HFFc6 (cell line): ENCODE data around the gene PPP1R3F. TPM values are rescaled to one million over a fixed set of nuclear protein-coding genes. Genes with fewer than 3 reads are reported as not detected.
"Not testable (repeated sequence)": the region's sequence is repeated elsewhere in the genome, so short reads cannot be mapped to it uniquely, and the experiment has no call there.

Experiments
- DNase-seq: peaks from one replicate; pipeline ENCODE4 v3.0.0-alpha.2; 2018
- H3K27ac Mint-ChIP-seq: 2 replicates; pipeline ENCODE4 v1.8.0; 2020; ENCODE audit warnings: mild to moderate bottlenecking, mixed read lengths
- H3K27me3 Mint-ChIP-seq: 2 replicates; pipeline ENCODE4 v1.8.0; 2021; ENCODE audit warnings: mild to moderate bottlenecking, moderate library complexity, mixed read lengths; ENCODE audit not compliant: insufficient read depth
- H3K36me3 Mint-ChIP-seq: 2 replicates; pipeline ENCODE4 v1.8.0; 2021; ENCODE audit warnings: low read depth, mixed read lengths
- H3K4me1 Mint-ChIP-seq: 2 replicates; pipeline ENCODE4 v1.8.0; 2020; ENCODE audit warnings: low read depth, mixed read lengths
- H3K4me3 Mint-ChIP-seq: 2 replicates; pipeline ENCODE4 v1.8.0; 2020; ENCODE audit warnings: mild to moderate bottlenecking, moderate library complexity, mixed read lengths
- H3K9me3 Mint-ChIP-seq: 2 replicates; pipeline ENCODE4 v1.8.0; 2020; ENCODE audit warnings: mild to moderate bottlenecking, mixed read lengths
- CTCF ChIP-seq: fragments of 200-600 bp; sonication (generic); IDR thresholded peaks from 2 replicates; pipeline ENCODE4 v1.5.0; 2021; ENCODE audit warnings: antibody characterized with exemption, mild to moderate bottlenecking
- total RNA-seq, 6 experiments: library from RNA; stranded (reverse); fragmentation: NEBNext Ultra II Directional; extraction: Animal tissue kit (Norgen Biotek cat#: 25700); gene quantifications; 2 replicates in 1 of 6; 3 replicates in 5 of 6; pipeline ENCODE4 v1.2.3, GENCODE V29; 2021

PPP1R3F gene
- total RNA-seq, 6 experiments from 2014 or later, result 2.4 to 4.5 (median 4.1) TPM

GRCh38 chrX:49291615-49292337, 22.2 kb downstream of the PPP1R3F start:
- DNase-seq, result peak; percentile 10

DNA sequence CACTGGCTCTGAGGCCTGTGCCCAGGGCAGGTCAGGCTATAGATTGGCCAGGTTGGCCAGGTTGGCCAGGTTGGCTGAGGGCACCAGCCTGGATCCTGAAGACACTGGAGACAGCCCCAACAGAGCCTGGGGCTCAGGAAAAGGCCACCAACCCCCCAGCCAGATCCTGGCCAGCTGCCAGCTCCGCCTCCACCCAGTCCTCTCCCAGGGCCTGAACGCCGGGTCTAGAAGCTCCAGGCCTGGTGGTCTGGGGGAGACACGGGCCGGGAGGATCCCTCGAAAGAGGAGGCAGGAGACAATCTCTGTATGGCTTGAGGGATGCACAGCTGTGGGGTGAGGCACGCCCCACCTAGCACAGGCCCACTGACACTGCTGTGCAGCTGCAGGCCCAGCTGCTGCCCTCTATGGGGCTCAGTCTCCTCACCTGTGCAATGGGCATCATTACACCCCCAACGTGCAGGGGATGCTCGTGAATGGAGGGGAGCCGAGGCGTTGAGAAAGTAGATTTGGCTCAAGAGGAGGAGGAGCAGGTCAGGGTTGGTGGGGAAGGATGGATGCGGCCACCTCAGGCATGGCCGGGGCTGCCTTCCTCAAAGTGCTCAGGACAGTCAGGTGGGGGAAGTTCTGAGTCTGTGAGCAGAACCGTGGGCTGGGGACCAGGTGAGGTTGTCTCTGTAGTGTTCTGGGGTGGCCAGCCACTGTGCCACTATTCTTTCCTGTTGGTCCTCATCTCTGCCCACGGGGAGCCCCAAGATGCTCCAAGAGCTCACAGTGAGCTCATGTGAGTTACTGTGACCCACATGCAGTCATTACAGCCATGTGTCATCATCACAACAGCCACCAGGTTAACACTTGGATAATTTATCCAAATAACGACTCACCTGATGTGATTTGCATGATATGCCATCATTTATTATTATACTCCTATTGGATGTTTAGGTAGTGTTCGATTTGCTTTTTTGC, 23.1 kb downstream of the PPP1R3F start:
- Mint-ChIP-seq H3K4me1 (peaks cover 5% of the 10 kb centered on the region; the same call in 1 of the 2 replicates), H3K36me3 (no peaks in the 10 kb centered on the region)

More at GRCh38 chrX:49291615-49292337, 22.2 kb downstream of the PPP1R3F start:
- Mint-ChIP-seq H3K9me3 (no peaks in the 10 kb centered on the region), H3K4me3 (no peak overlapping the region), H3K27ac (no peak overlapping the region), H3K4me1 (peaks cover 5% of the 10 kb centered on the region; the same call in 1 of the 2 replicates), H3K36me3 (no peaks in the 10 kb centered on the region), H3K27me3 (no peaks in the 10 kb centered on the region; the same call in none of the 2 replicates)
- TF ChIP-seq CTCF, result peak; percentile 79

GRCh38 chrX:49299293-49299692, 29.7 kb downstream of the PPP1R3F start:
- not testable (repeated sequence) for H3K4me3 Mint-ChIP-seq, H3K27ac Mint-ChIP-seq, H3K4me1 Mint-ChIP-seq, H3K36me3 Mint-ChIP-seq, H3K9me3 Mint-ChIP-seq, DNase-seq
- peaks cover 11% of the 10 kb centered on the region for H3K27me3 Mint-ChIP-seq

More for the DNA sequence above, 23.1 kb downstream of the PPP1R3F start:
- no peak overlapping the region for H3K4me3 Mint-ChIP-seq
- H3K27ac Mint-ChIP-seq, result no peak overlapping the region
- H3K27me3 Mint-ChIP-seq, result no peaks in the 10 kb centered on the region; the same call in none of the 2 replicates
- no peak for DNase-seq
- no peaks in the 10 kb centered on the region for H3K9me3 Mint-ChIP-seq
- no peak for TF ChIP-seq CTCF

DNA sequence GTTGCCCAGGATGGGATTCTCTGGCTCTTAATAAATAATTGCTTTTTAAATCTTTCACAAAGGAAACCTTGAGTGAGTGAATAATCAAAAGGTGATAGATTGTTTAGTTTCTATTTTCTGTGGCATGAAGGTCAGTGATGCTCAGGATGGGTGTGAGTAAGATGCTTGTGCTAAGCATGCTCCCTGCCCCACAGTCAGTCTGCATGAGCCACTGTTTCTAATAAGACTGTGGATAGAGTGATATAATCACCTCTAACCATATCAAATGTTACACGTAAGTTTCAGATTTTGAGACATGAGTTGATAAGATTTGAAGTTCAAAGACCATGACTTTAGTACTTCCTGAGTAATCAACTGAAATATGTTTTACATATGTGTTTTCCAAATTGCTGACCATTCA, 31.1 kb downstream of the PPP1R3F start:
- H3K36me3 Mint-ChIP-seq, result no peaks in the 10 kb centered on the region
- TF ChIP-seq CTCF, result no peak
- H3K9me3 Mint-ChIP-seq, result no peaks in the 10 kb centered on the region
- H3K4me3 Mint-ChIP-seq, result no peak overlapping the region
- DNase-seq, result no peak
- H3K4me1 Mint-ChIP-seq, result no peaks in the 10 kb centered on the region
- H3K27me3 Mint-ChIP-seq, result peaks cover 11% of the 10 kb centered on the region
- no peak overlapping the region for H3K27ac Mint-ChIP-seq

DNA sequence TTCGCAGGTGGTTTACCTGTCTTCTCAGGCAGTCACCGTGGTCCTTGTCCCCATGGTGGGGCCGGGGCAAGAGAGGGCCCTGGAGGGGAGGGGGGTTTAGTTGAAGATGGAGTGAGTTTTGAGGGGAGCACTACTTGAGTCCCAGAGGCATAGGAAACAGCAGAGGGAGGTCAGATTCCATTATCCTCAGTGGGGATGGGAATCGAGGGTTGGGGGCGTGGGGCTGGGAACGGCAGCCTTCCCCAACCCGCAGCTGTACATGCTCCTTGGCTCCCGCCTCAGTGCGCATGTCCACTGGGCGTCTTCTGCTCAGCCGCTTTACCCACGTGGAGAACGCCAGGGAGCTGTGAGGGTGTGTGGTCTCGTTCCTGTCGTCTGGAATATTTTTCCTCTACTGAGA, 33.8 kb downstream of the PPP1R3F start, which contains the start of gene GAGE10:
Gene GAGE10 (plus strand): TSS at position 301 of the 400 bp plus-strand sequence. CDS start 1,214 bp downstream, outside the sequence.
- DNase-seq, result no peak
- no peak within 1 kb of the TSS for H3K27ac Mint-ChIP-seq
- no peak for TF ChIP-seq CTCF
- peaks cover 11% of the 10 kb centered on the region for H3K27me3 Mint-ChIP-seq
- H3K4me3 Mint-ChIP-seq, result no peak within 1 kb of the TSS
- peaks cover 1% of the 10 kb centered on the region; the same call in 1 of the 2 replicates for H3K4me1 Mint-ChIP-seq
- no peaks in the 10 kb centered on the region for H3K9me3 Mint-ChIP-seq
- H3K36me3 Mint-ChIP-seq, result no peaks in the 10 kb centered on the region

DNA sequence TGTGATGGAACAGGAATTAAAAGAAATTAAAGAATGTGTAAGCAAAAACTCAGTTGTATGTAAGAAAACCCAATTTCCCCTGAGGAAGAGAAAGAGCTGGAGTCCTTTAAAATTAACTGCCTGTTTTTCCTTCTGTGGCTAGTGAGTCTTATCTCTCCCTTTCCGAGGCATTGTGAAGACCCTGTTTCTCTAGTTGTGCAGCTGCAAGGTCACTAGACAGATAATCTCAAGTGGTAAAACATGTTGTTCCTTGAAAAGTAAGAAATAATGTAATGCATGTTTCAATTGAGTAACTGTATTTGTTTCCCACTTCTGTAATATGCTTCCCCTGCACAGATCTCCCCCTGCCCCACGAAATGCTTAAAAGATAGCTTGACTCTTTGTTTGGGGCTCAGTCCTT, 38.2 kb downstream of the PPP1R3F start:
- not testable (repeated sequence) for H3K36me3 Mint-ChIP-seq, H3K27ac Mint-ChIP-seq, H3K27me3 Mint-ChIP-seq, H3K9me3 Mint-ChIP-seq, H3K4me3 Mint-ChIP-seq, DNase-seq
- peaks cover 21% of the 10 kb centered on the region for H3K4me1 Mint-ChIP-seq
